Astrocyte (in vitro differentiated cells and primary cell): Measurements from ENCODE around the gene FLRT2.

Experiments used
- EZH2 ChIP-seq: IDR thresholded peaks from 2 replicates; pipeline ENCODE4 v1.6.1; 2012; ENCODE audit warnings: mild to moderate bottlenecking, low read length, inconsistent platforms; ENCODE audit not compliant: insufficient read depth
- TF ChIP-seq, protein P1 (sequence below): IDR thresholded peaks from 2 replicates; pipeline ENCODE4 v1.5.1; 2011; ENCODE audit warnings: low read depth, mild to moderate bottlenecking, inconsistent platforms, low read length, moderate library complexity; ENCODE audit not compliant: insufficient read depth

DNA sequence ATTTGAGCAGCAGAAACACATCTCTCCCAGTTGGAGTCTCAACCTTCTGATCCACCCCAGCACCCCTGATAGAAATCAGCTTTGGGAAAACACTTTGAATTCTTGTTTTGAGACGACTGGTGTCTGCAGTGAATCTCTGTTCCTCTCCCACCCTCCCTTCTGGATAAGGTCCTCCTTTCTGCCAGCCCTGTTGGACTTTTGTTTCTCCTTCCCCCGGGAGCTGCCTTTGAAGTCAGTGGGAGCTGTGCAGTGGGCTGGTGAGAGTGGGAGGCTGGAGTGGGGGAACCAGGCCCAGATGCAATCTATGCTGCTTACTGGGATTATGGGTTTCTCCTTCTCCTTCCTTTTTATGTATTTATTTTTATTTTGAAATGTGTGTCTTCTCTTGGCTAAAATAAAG is 49.0 kb downstream of the FLRT2 start:
- TF ChIP-seq, protein P1, sequence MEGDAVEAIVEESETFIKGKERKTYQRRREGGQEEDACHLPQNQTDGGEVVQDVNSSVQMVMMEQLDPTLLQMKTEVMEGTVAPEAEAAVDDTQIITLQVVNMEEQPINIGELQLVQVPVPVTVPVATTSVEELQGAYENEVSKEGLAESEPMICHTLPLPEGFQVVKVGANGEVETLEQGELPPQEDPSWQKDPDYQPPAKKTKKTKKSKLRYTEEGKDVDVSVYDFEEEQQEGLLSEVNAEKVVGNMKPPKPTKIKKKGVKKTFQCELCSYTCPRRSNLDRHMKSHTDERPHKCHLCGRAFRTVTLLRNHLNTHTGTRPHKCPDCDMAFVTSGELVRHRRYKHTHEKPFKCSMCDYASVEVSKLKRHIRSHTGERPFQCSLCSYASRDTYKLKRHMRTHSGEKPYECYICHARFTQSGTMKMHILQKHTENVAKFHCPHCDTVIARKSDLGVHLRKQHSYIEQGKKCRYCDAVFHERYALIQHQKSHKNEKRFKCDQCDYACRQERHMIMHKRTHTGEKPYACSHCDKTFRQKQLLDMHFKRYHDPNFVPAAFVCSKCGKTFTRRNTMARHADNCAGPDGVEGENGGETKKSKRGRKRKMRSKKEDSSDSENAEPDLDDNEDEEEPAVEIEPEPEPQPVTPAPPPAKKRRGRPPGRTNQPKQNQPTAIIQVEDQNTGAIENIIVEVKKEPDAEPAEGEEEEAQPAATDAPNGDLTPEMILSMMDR: no peak
- TF ChIP-seq EZH2: no peak
